ENCODE data around the gene SETX. TPM values are rescaled to one million over a fixed set of nuclear protein-coding genes. Genes with fewer than 3 reads are reported as not detected.

SETX gene
- total RNA-seq, 1 donor from 2014 or later: 74.8 TPM

DNA sequence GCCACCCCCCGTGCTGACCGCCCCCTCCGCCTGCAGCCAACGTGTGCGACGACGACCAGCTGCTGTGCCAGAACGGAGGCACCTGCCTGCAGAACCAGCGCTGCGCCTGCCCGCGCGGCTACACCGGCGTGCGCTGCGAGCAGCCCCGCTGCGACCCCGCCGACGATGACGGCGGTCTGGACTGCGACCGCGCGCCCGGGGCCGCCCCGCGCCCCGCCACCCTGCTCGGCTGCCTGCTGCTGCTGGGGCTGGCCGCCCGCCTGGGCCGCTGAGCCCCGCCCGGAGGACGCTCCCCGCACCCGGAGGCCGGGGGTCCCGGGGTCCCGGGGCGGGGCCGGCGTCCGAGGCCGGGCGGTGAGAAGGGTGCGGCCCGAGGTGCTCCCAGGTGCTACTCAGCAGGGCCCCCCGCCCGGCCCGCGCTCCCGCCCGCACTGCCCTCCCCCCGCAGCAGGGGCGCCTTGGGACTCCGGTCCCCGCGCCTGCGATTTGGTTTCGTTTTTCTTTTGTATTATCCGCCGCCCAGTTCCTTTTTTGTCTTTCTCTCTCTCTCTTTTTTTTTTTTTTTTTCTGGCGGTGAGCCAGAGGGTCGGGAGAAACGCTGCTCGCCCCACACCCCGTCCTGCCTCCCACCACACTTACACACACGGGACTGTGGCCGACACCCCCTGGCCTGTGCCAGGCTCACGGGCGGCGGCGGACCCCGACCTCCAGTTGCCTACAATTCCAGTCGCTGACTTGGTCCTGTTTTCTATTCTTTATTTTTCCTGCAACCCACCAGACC is 112.8 kb downstream of the SETX start:
- DNase-seq (ENCODE audit: low read depth in 2 of 2): peak in 1 of 2 donors; percentile 49

DNA sequence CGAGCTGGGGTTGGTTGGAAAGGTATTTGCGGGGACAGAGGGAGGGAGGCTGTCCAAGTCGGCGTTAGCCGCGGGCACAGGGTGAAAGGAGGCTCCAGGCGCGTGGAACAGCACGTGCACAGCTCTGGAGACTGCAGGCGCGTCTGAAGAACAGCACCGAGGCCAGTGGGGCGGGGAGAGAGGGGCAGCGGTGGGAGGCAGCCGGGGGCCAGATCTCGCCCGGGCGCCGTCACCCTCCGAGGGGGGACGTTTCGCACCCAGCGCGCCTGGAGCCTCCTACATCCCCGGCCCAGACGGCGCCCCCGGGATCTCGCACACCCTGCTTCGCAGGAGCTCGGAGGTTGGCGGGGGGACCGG is 113.3 kb downstream of the SETX start:
- DNase-seq (ENCODE audit: low read depth in 2 of 2): no peak

DNA sequence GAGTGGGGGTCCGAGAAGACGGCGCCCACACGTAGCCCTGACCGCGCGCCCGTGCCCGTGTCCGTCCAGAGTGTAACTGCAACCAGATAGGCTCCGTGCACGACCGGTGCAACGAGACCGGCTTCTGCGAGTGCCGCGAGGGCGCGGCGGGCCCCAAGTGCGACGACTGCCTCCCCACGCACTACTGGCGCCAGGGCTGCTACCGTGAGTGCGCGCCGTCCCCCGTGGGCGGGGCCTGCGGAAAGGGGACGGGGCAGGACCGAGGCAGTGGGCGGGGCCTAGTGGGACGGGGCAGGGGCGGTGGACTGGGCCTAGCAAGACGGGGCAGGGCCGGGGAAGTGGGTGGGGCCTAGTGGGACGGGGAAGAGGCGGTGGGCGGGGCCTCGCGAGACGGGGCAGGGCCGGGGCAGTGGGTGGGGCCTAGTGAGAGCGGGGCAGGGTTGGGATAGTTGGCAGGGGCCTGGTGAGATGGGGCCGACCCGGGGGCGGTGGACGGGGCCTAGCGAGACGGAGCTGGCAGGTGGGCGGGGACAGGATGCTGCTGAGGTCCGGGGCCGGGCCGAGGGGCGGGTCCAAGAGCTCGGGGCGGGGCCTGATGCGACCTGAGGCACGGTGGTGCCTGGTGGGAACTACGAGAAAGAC is 113.8 kb downstream of the SETX start:
- peak; percentile 88 to 98 for DNase-seq (ENCODE audit: low read depth in 2 of 2)

DNA sequence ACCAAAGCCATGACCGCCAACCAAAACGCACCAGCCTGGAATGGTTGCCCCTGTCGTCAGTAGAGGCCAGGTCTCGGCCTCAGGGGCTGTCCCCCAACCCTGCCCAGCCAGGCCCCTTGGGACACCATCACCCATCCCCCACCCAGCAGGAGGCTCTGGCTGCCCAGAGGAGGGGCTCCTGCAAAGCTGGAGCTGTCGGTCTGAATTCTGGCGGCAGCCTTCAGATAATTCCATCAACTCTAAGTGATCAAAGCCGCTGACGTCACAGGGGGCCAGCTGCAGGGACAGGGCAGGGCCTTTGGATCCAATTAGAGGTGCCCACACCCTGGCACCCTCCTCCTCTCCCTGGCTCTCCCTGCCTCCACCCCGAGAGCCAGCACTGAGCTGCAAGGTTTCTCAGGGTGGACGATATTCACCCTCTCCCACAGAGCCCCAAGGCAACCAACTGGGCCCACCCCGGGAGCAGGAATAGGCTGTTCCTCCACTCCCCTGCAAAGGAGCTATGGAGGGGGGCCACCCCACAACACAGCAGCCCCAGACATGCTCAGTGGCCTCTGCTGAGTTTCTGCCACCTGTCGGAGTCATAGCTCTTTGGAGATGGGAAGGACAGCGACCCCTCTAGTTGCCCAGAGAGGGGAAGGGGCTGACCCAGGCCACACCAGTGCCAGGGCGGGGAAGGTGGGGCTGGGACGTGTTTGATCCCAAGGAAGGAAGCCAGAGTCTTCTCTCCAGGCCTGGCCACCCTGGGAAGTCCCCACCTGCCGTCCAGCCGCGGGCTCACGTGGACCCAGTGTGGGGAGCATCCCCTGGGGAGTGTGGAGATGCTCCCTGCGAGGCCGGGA is 114.6 kb downstream of the SETX start:
- no peak for DNase-seq (ENCODE audit: low read depth in 2 of 2)

DNA sequence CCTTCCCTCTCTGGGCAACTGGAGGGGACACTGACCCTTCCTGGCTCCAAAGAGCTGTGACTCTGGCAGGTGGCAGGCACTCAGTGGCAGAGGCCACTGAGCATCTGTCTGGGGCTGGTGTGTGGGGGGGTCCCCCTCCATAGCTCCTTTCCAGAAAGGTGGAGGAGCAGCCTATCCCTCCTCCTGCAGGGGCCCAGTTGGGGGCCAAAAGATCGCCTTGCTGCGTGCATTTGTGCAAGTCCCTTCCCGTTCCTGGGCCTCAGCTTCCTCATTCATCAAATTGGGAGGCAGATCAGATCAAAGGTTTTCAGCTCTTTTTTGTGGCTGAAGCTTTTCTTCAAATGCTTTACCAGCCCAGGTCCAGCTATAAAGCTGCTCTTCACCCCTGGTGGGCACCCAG is 115.3 kb downstream of the SETX start:
- DNase-seq (ENCODE audit: low read depth in 2 of 2): no peak

DNA sequence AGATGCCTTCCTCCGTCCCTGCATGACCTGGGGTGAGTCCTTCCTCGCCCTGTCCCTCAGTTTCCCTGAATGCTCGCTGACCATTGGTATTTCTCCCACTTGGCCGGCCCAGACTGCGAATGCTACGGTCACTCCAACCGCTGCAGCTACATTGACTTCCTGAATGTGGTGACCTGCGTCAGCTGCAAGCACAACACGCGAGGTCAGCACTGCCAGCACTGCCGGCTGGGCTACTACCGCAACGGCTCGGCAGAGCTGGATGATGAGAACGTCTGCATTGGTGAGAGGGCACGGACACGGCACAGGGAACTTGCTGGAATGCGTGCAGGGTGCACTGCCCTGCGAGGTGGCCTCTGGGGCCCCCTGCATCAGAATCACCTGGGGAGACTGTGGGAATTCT is 115.8 kb downstream of the SETX start:
- peak in 1 of 2 donors; percentile 61 for DNase-seq (ENCODE audit: low read depth in 2 of 2)

DNA sequence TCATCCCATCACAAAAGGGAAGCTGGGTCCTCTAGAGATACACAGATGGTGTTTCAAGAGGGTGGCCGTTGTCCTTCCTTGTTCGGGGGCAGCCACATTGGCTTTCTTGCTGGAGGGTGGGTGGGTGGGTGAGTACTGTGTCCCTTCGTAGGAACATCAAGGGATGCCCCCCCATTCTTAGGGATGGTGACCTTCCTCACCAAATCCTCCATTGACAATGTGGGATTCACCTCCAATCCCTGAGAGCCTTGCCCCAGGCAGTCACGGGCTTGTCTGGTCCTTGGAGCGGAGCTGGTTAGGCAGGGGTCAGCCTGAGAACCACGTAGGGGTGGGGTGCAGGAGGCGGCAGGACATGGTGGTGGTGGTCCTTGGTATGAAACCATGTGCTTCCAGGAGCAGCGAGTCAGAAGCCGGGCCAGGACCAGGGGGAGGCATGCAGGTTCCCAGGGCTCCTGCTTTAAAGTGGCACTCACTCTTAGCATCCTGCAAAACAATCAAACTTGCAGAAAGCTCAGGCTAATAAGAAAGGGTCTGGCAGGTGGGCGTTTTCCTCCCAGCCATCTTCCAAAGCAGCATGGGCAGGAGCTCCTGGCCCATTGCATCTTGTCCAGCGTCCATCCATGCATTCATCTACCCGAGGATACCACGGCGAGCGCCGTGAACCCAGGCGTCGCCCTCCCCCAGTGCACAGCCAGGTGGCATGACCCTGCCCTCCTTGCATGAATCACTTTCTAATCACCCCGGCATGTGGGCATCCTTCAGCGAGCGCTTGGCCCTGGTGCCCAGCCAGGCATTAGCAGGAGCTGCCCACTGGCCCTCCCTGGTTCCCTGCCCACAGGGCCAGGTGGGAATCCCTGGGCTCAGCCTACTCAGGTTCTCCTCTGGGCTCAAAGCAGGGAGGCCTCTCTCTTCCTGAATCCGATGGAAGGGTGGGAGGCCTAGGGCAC is 116.5 kb downstream of the SETX start:
- no peak for DNase-seq (ENCODE audit: low read depth in 2 of 2)

DNA sequence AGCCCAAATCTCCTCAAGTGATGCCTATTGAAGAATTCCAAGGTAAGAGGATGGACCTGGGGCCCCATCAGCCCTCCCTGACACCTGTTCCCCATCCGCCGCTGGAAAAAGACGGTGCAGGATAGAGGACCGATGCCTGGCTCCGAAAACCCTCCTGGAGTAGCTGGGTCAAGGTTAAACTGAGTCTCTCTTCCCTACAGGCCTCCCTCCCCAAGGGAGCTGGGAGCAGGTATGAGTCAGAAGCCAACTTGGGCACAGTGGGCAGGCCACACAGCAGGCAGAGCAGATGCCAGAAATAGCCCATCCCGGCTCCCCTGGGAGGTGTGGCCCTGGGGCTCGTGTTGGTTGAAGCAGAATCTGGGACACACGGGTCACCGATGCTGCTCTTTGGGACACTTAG is 117.3 kb downstream of the SETX start:
- DNase-seq (ENCODE audit: low read depth in 2 of 2): no peak

DNA sequence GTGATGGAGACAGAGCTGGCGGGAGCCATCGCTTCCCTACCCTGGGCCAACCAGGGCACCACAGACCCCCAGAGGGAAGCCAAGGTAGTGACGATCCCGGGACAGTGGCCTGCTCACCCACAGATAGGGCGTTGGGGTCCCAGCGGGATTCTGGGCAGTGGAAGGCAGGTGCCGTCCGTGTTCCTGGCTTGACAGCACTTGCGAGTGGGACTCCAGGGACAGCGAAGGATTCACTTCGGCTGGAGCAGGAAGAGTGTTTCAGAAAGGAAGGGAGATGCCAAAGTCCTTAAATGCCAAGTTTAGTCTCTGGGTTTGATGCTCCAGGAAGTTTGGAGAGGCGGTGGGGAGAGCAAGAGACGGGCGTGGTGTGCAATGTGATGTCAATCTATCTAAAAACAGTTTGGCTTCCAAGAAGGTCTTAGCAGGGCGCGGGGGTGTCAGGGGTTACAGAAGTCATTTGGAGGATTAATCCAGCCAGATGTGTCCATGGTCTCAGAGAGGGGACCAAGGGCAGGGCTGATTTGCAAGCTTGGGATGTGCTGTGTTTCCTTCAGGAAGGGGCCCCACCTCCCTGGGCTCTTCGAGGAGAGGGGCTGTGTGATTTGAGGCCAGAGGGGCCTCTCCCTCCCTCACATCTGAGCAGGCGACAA is 118.0 kb downstream of the SETX start:
- no peak for DNase-seq (ENCODE audit: low read depth in 2 of 2)

DNA sequence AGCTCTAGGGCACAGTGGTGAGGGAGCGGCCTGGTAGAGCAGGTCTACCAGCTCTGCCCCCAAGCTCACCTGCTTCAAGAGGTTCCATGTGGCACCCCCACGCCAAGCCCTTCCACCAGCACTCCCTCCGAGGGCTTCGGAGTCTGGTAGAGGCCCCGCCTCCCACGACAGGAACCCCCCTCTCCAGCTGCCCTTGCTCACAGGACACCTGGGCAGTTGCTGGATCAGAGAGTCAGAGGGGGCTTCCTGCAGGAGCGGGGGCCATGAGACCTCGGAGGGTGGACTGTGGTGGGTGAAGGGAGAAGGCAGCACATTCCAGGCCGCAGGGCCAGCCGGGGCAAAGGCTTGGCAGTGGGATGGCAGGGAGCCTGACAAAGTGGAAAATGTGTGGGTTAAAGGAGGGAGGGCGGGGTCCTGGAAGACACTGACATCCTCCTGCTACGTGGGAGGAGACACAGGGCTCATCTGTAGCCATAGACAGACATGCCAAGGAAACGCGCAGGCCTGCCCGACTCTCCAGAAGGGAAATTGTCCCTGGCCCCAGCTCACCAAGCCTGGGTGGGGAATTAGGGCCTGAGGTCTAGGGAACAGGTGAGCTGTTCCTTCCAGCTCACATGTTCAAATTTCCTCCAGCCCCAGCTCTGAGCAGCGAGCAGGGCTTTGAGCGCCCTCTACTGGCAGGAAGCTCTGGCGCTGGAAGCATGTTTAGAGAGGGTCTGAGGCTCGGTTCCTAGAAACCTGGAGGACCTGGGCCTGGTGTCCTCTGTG is 118.7 kb downstream of the SETX start:
- peak; percentile 66 to 81 for DNase-seq (ENCODE audit: low read depth in 2 of 2)

DNA sequence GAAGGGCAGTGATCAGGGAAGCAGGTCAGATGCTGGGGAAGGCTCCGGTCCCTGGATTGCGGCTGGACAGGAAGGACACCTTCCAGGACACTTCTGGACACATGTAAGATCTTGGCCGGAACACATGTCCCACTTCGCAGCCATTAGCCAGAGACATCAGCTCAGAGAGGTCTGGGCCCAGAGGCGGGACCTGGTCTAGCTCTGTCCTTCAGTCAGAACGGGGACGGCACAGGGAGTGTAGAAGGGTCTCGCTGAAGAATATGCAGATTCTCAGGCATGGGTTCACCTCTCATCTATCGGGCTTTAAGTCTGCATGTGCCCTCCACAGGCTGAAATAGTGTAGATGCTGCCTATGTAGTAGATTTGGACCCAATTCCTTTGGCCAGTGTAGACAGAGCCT is 119.7 kb downstream of the SETX start:
- no peak for DNase-seq (ENCODE audit: low read depth in 2 of 2)

DNA sequence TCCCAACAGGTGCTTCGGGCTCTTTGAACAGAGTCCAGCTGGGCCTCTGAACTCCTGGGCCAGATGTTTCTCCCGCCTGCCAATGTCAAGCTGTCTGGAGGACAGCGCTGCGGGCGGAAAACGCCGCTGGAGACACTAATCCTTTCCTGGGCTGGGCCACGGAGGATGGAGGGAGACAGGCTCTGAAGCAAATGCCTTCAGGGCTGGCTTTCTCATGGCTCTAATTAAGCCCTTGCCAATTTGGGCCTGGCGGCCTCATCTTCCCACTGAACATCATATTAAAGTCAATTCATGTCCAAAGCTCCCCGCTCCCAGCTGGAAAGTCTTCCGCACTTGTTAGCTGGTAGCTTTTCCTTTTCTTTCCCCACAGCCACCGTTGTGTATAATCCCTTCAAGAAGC is 120.3 kb downstream of the SETX start:
- no peak for DNase-seq (ENCODE audit: low read depth in 2 of 2)

DNA sequence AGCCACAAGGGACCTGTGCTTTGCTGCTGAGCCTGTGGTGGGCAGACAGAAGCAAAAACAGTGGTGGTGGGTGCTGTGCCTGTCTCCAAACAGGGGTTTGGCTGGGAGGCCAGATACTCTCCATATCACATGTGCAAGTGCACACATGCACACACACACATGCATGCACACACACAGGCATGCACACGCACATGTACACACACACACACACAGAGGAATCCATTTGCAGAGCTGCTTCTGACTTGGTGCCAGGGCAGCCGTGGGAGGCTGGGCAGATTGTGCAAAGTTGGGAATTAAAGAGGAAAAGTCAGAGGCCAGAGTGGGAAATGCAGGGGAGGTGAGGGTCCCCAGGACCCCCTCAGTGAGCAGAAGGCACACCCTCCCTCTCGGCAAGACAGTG is 121.6 kb downstream of the SETX start:
- no peak for DNase-seq (ENCODE audit: low read depth in 2 of 2)

DNA sequence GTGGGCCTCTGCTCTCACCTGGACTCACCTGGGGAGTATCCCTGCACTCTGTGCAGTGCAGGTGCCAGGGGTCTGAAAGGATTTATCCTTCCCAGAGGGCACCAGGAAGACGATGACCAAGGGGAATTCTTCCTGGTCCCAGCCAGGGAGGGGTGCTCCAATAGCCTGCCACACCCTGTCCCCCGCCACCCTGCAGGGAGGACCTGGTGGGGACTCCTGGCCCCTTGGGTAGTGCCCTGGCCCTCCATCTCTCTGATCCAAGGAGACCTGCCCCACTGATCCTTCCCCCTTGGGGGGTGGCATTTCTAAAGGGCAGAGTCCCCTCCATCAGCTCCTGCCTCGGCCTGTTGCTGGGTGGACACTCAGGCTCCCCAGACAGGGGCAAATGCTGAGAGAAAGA is 122.3 kb downstream of the SETX start:
- DNase-seq (ENCODE audit: low read depth in 2 of 2): no peak

DNA sequence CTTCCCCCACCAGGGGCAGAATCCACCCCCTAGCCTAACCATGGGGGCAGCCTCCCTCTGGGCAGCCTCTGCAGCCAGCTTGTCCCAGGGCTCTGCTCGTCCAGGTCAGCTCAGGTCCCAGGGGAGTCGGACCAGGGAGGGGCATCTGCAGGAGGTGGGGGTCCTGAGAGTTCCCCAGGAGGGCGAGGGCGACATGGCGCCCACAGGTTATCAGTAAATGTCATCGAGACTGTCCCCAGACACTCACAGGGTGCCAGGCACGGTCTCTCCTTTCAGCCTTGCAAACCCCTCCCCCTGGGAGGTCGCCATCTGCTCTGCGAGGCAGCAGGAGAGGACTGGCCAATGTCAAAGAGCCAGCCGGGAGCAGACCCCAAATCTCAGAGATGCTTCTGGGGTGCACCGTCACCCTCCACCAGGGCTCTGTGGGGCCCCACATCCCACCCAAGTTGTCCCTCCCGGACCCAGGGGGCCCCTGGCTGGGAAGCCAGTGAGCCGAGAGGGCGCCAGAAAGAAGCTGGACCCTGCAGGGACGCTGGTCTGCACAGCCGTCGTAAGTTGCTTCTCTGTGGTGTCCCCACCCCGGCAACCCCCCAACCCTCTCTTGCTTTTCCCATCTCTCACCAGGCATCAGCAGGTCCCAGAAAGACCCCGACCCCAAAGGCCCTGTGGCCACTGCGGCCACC is 123.6 kb downstream of the SETX start:
- no peak for DNase-seq (ENCODE audit: low read depth in 2 of 2)

DNA sequence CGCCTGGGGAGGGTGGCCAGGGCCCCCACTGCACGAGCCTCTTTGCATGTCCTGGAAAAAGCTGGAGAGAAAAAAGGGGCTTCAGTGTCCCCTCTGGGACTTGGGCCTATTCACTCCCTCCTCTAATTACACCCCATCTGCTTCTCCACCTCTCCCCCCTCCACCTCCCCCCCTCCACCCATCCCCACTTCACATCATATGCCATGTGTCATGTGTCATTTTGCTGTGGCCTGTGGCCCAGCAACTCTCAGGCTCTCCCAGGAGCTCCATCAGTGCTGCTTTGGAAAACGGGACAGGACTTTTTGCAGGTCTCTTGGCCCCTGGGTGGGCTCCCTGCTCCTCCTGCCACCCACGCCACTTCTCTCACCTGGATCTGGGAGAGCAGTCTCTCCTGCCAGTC is 124.2 kb downstream of the SETX start:
- no peak for DNase-seq (ENCODE audit: low read depth in 2 of 2)

DNA sequence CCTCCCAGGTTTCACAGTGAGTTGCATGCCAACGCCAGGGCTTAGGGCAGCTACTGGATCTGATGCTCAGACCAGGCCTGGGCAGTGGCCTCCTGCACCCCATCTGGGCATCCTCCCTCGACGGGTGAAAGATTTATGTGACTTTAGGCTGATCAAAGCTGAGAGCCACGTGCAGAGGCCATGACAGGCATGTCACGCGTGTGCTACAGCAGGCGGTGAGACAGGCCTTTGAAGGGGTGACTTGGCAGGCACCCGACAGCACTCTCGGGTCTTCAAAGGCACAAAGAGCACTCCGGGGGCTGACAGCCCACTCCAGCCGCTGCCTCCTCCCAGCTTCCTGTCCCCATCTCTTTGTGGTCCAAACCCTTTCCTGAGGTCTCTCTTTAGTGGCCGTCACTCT is 126.7 kb downstream of the SETX start:
- no peak for DNase-seq (ENCODE audit: low read depth in 2 of 2)

DNA sequence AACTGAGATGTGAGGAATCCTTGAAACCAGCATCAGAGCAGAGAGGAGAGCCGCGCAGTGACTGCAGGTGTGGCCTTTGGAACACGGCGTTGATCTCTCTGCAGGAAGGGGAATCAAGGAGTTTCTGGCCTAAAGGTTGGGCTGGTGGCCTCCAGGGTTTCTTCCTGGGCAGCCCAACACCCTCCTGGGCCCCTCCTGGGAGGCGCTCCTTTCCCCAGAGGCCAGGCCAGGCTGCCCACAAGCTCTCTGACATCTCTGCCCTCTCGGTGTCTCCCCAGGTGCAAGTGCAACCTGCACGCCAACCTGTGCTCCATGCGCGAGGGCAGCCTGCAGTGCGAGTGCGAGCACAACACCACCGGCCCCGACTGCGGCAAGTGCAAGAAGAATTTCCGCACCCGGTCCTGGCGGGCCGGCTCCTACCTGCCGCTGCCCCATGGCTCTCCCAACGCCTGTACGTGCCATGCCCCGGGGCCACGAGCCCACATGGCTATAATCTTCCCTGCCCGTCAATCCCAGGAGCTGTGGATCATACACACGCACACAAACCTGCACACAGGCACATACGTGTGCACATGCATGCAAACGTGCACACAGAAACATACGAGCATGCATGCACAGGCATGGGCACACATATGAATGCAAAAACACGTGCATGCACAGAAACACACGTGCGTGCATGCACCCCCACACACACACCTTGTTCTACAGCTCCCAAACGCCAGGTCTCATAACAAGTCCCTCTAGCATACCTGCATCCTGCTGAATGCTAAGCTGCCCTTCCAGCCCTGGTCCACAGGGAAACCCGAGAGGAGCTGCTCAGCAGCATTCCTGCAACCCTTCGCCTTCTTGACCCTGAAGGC is 128.0 kb downstream of the SETX start:
- DNase-seq (ENCODE audit: low read depth in 2 of 2): no peak

DNA sequence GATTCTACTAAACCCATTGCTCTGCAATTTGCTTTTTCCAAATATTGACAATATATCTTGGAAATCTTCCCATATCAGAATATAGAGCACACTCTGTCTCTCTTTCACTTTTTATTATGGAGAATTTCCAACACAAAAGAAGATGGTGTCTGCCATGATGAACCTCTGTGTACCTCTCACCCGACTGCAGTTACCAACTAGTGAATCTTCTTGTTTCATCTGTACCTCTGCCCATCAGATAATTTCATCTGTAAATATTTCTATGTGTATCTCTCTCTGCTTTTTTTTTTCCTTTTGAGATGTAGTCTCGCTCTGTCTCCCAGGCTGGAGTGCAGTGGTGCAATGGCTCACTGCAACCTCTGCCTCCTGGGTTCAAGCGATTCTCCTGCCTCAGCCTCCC is 130.1 kb downstream of the SETX start:
- DNase-seq (ENCODE audit: low read depth in 2 of 2): no peak
